ENCODE results near the gene R3HDM2.
"Not testable (repeated sequence)": the region's sequence is repeated elsewhere in the genome, so short reads cannot be mapped to it uniquely, and the experiment has no call there.

Gene R3HDM2

GRCh38 chr12:57343703-57344378 is 87.0 kb downstream of the R3HDM2 start:
- Histone ChIP-seq H3K4me1 (ENCODE audit: control insufficient read depth, insufficient read depth, low read length, poor library complexity, severe bottlenecking) (peaks cover 15% of the 10 kb centered on the region), H3K9me3 (ENCODE audit: control insufficient read depth, low read length) (no peaks in the 10 kb centered on the region), H3K4me3 (ENCODE audit: extremely low read depth, insufficient read depth, low read length, poor library complexity, severe bottlenecking) (no peak overlapping the region), H3K36me3 (ENCODE audit: control insufficient read depth, insufficient read depth, low read length) (peaks cover 8% of the 10 kb centered on the region), H3K27ac (ENCODE audit: low read depth, low read length, severe bottlenecking) (no peak overlapping the region)
- WGBS, 2 experiments (ENCODE audit: insufficient coverage in 2 of 2) = 90% methylated on average over 2 of the region's 7 CpGs; no CpG with 5 or more reads in 1 of the 2 experiments

DNA sequence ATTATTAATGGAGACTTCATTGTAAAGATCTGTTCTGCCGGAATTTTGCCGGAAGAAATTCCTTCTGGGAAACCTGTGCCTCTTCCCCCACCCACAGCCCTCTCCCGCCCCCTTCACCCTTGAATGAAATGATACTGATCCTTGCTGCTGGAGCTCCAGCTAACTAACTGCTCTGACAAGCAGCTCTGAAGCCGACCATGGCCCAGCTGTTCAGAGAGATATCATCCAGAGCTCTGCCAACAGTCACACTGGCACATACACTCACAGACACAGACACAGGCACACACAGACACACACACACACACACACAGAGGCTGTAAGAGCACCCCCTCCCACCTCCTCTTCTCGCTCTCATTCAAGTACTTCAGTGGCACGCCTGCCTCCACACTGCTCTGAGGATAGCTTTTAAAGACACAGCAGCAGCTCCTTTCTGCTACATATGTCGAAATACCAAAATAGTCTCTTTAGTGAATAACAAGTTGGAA is 88.6 kb downstream of the R3HDM2 start:
- H3K9me3 ChIP-seq (ENCODE audit: control insufficient read depth, low read length) = no peaks in the 10 kb centered on the region
- H3K27ac ChIP-seq (ENCODE audit: low read depth, low read length, severe bottlenecking) = peak overlapping the region; percentile 54
- WGBS, 2 experiments (ENCODE audit: insufficient coverage in 2 of 2) = 20 to 38% methylated on average over 1 to 6 of the region's 7 CpGs
- H3K36me3 ChIP-seq (ENCODE audit: control insufficient read depth, insufficient read depth, low read length) = peaks cover 6% of the 10 kb centered on the region
- H3K4me3 ChIP-seq (ENCODE audit: extremely low read depth, insufficient read depth, low read length, poor library complexity, severe bottlenecking) = no peak overlapping the region
- H3K4me1 ChIP-seq (ENCODE audit: control insufficient read depth, insufficient read depth, low read length, poor library complexity, severe bottlenecking) = peaks cover 15% of the 10 kb centered on the region

DNA sequence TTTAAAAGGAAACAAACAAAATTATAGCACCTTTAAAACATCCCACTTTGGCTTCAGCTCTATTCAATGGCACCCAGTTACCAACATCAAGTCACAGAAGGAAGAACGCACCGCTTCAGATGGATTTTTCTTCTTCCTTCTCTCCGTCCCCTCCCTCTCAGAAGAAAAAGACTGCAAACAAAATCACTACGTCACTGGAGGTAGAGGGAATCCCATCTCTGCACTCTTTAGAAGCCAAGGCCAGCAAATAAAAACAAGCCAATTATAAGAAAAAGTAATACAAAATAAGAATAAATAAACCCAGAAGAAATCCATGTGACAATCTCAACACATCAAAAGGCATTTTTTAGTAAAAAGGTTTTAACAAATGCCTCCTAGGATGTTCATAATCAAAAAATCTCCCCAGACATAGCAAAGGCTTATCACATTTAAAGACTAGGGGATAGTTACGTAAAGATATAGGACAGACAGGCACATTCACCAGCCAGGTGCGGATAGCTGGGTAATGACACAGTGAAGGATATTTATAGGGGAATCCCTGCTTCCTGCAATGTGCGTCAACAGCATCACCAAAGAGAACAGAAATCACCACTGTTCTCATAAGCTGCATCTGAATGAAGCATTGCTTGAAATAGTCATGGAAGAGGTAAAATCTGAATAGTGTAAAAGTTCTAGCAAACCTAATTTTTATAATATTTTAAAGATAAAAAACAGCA is 89.4 kb downstream of the R3HDM2 start:
- Histone ChIP-seq H3K27ac (ENCODE audit: low read depth, low read length, severe bottlenecking) (no peak overlapping the region), H3K4me1 (ENCODE audit: control insufficient read depth, insufficient read depth, low read length, poor library complexity, severe bottlenecking) (peaks cover 15% of the 10 kb centered on the region), H3K36me3 (ENCODE audit: control insufficient read depth, insufficient read depth, low read length) (peaks cover 6% of the 10 kb centered on the region), H3K4me3 (ENCODE audit: extremely low read depth, insufficient read depth, low read length, poor library complexity, severe bottlenecking) (no peak overlapping the region), H3K9me3 (ENCODE audit: control insufficient read depth, low read length) (no peaks in the 10 kb centered on the region)
- 64 to 81% methylated on average over 3 of the region's 7 CpGs for WGBS, 2 experiments (ENCODE audit: insufficient coverage in 2 of 2)

DNA sequence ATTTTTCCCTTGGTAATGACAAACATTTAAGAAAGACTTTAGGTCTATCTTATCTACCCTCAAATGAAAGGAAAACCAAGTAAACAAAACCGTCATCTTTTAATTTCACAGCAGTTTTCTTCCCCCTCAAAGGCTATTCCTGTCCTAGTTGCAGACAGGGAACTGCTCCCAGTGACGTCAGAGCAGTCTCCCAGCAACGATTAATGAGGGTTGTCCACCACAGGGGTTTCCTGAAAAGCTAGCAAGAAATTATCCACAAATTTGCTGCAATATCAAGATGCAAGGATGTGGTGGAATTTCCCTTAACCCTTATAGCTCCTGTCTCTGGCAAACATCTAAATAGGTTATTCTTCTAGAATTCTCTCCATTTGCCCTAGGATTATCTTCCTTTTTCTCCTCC is 90.7 kb downstream of the R3HDM2 start:
- 24 to 64% methylated on average over 3 of the region's 3 CpGs for WGBS, 2 experiments (ENCODE audit: insufficient coverage in 2 of 2)
- peak overlapping the region; percentile 10 for H3K27ac ChIP-seq (ENCODE audit: low read depth, low read length, severe bottlenecking)
- no peak overlapping the region for H3K4me3 ChIP-seq (ENCODE audit: extremely low read depth, insufficient read depth, low read length, poor library complexity, severe bottlenecking)
- H3K36me3 ChIP-seq (ENCODE audit: control insufficient read depth, insufficient read depth, low read length) = peaks cover 6% of the 10 kb centered on the region
- peaks cover 15% of the 10 kb centered on the region for H3K4me1 ChIP-seq (ENCODE audit: control insufficient read depth, insufficient read depth, low read length, poor library complexity, severe bottlenecking)
- H3K9me3 ChIP-seq (ENCODE audit: control insufficient read depth, low read length) = no peaks in the 10 kb centered on the region

DNA sequence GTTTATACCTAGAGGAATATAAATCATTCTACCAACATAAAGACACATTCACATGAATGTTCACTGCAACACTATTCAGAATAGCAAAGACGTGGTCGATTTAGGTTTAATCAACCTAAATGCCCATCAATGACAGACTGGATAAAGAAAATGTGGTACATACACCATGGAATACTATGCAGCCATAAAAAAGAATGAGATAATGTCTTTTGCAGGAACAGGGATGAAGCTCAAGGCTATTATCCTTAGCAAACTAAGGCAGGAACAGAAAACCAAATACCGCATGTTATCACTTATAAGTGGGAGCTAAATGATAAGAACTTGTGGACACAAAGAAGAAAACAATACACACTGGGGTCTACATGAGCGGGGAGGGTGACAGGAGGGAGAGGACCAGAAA is 94.5 kb downstream of the R3HDM2 start:
- H3K27ac ChIP-seq (ENCODE audit: low read depth, low read length, severe bottlenecking); H3K9me3 ChIP-seq (ENCODE audit: control insufficient read depth, low read length); H3K4me3 ChIP-seq (ENCODE audit: extremely low read depth, insufficient read depth, low read length, poor library complexity, severe bottlenecking); H3K4me1 ChIP-seq (ENCODE audit: control insufficient read depth, insufficient read depth, low read length, poor library complexity, severe bottlenecking): not testable (repeated sequence)
- 100% methylated on average over 2 of the region's 4 CpGs; no CpG with 5 or more reads in 1 of the 2 experiments for WGBS, 2 experiments (ENCODE audit: insufficient coverage in 2 of 2)
- peaks cover 12% of the 10 kb centered on the region for H3K36me3 ChIP-seq (ENCODE audit: control insufficient read depth, insufficient read depth, low read length)

DNA sequence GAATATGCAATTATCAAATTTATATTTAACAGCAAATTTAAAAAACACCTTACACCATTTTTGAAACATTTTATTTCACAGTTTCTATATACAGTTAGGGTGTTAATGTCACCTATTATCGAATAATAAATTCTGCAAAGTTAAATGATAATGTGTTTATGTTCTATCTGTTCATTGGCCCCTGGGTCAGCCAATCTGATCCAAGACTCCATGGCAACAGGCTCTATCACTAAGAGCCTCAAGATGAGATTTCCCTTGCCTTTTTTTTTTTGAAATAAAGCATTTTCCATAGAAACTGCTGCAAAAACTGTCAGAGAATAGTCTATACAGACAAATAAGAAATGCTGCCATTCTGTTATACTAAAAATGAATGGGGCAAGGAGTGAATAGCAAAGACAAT is 96.6 kb downstream of the R3HDM2 start:
- Histone ChIP-seq H3K27ac (ENCODE audit: low read depth, low read length, severe bottlenecking) (no peak overlapping the region), H3K36me3 (ENCODE audit: control insufficient read depth, insufficient read depth, low read length) (peaks cover 12% of the 10 kb centered on the region), H3K4me3 (ENCODE audit: extremely low read depth, insufficient read depth, low read length, poor library complexity, severe bottlenecking) (no peak overlapping the region), H3K9me3 (ENCODE audit: control insufficient read depth, low read length) (no peaks in the 10 kb centered on the region), H3K4me1 (ENCODE audit: control insufficient read depth, insufficient read depth, low read length, poor library complexity, severe bottlenecking) (no peaks in the 10 kb centered on the region)
- no CpG with 5 or more reads among the region's 1 CpG for WGBS, 2 experiments (ENCODE audit: insufficient coverage in 2 of 2)

DNA sequence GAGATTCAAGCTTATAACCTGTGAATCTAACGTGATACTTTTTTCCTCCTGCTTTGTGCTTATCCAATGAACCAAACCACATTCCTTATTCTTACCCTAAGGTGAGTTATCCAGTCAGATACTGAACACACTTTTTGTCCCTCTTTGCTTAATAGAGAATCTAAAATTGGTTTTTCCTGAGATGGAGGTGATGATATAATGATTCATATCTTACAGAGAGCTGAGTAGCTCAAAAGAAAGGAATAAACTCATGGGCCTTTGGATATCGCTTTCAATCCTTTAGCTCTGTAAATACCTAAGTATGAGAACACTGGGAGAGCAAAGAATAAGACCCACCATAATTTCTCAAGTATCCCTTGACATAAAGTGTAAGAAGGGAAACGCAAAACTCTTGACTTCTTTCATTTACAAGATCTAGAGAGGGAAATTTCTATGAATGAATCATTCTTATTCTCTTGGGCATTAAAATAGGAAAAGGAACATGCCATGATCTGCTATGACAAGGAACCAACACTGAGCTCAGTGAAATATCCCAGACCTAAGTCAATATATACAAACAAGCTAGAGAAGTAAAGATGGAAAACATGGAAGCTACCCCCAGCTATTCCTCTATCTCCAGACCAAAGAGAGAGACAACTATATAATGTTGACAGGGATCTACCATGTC is 98.1 kb downstream of the R3HDM2 start:
- WGBS, 2 experiments (ENCODE audit: insufficient coverage in 2 of 2) = 92 to 100% methylated on average over 1 to 2 of the region's 3 CpGs
- no peaks in the 10 kb centered on the region for H3K4me1 ChIP-seq (ENCODE audit: control insufficient read depth, insufficient read depth, low read length, poor library complexity, severe bottlenecking)
- H3K36me3 ChIP-seq (ENCODE audit: control insufficient read depth, insufficient read depth, low read length) = peaks cover 10% of the 10 kb centered on the region
- no peak overlapping the region for H3K27ac ChIP-seq (ENCODE audit: low read depth, low read length, severe bottlenecking)
- no peak overlapping the region for H3K4me3 ChIP-seq (ENCODE audit: extremely low read depth, insufficient read depth, low read length, poor library complexity, severe bottlenecking)
- H3K9me3 ChIP-seq (ENCODE audit: control insufficient read depth, low read length) = no peaks in the 10 kb centered on the region

GRCh38 chr12:57330992-57331391 is 99.9 kb downstream of the R3HDM2 start:
- Histone ChIP-seq H3K4me1 (ENCODE audit: control insufficient read depth, insufficient read depth, low read length, poor library complexity, severe bottlenecking) (no peaks in the 10 kb centered on the region), H3K4me3 (ENCODE audit: extremely low read depth, insufficient read depth, low read length, poor library complexity, severe bottlenecking) (no peak overlapping the region), H3K36me3 (ENCODE audit: control insufficient read depth, insufficient read depth, low read length) (peaks cover 10% of the 10 kb centered on the region), H3K9me3 (ENCODE audit: control insufficient read depth, low read length) (no peaks in the 10 kb centered on the region), H3K27ac (ENCODE audit: low read depth, low read length, severe bottlenecking) (no peak overlapping the region)
- WGBS, 2 experiments (ENCODE audit: insufficient coverage in 2 of 2) = 92 to 96% methylated on average over 5 of the region's 5 CpGs

- H3K4me3 ChIP-seq (ENCODE audit: extremely low read depth, insufficient read depth, low read length, poor library complexity, severe bottlenecking) = no peak overlapping the region
- no peaks in the 10 kb centered on the region for H3K9me3 ChIP-seq (ENCODE audit: control insufficient read depth, low read length)
- no peaks in the 10 kb centered on the region for H3K4me1 ChIP-seq (ENCODE audit: control insufficient read depth, insufficient read depth, low read length, poor library complexity, severe bottlenecking)
- no peak overlapping the region for H3K27ac ChIP-seq (ENCODE audit: low read depth, low read length, severe bottlenecking)
- H3K36me3 ChIP-seq (ENCODE audit: control insufficient read depth, insufficient read depth, low read length) = peaks cover 10% of the 10 kb centered on the region
- no CpG with 5 or more reads among the region's 4 CpGs for WGBS, 2 experiments (ENCODE audit: insufficient coverage in 2 of 2)
These were observed 101.6 kb downstream of the R3HDM2 start for GRCh38 chr12:57329219-57329618.

DNA sequence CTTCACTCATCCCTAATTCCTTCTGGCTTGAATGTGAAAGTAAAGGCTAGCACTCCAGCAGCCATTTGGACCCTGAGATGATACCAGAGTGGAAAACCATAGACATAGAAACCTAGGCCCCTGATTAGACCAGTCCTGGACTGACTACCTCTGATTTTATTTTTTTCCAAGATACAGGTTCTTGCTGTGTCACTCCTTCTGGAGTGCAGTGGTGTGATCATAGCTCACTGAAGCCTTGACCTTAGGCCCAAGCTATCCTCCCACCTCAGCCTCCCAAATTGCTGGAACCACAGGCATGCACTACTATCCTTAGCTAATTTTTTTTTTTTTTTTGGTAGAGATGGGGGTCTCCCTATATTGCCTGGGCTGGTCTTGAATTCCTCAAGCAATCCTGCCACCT is 105.4 kb downstream of the R3HDM2 start:
- H3K9me3 ChIP-seq (ENCODE audit: control insufficient read depth, low read length) = no peaks in the 10 kb centered on the region
- H3K4me3 ChIP-seq (ENCODE audit: extremely low read depth, insufficient read depth, low read length, poor library complexity, severe bottlenecking) = no peak overlapping the region
- no peak overlapping the region for H3K27ac ChIP-seq (ENCODE audit: low read depth, low read length, severe bottlenecking)
- H3K4me1 ChIP-seq (ENCODE audit: control insufficient read depth, insufficient read depth, low read length, poor library complexity, severe bottlenecking) = no peaks in the 10 kb centered on the region
- H3K36me3 ChIP-seq (ENCODE audit: control insufficient read depth, insufficient read depth, low read length) = no peaks in the 10 kb centered on the region
